Erythroblast (primary cell): ENCODE results near the gene PCDH1.

ENCODE experiments used
- DNase-seq, 2 experiments: peaks; one replicate each; lab custom pipeline; 2025; lab: John Stamatoyannopoulos, UW
- GATA1 ChIP-seq: IDR thresholded peaks from 2 replicates; pipeline ENCODE4 v1.6.1; 2011; ENCODE audit warnings: low read depth, mild to moderate bottlenecking, control low read depth, low read length, moderate library complexity
- POLR2A ChIP-seq: IDR thresholded peaks from 2 replicates; pipeline ENCODE4 v1.6.1; 2011; ENCODE audit warnings: mild to moderate bottlenecking, low read length

The PCDH1 gene

DNA sequence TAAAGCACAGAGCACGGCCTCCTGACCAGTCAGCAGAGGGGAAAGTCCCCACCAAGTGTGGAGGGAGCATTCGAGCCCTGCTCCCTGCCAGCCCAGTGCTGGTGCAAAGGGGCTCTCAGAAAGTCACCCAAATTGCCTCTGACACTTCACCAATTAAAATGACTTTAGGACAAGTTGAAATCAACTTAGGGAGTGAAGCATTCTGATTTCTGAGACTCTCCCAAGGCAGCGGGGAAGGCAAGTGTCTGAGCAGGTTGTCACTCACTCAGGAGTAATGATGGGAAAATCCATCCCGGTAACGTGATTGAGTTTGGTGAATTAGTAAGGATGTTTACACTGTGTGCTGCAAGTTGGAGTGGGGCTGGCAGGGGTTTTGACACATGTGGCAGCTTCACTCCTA lies 73.7 kb downstream of the PCDH1 start:
- TF ChIP-seq GATA1 (no peak), POLR2A (no peak)
- DNase-seq: no peak
